ENCODE data around the gene THRB.

The THRB gene

DNA sequence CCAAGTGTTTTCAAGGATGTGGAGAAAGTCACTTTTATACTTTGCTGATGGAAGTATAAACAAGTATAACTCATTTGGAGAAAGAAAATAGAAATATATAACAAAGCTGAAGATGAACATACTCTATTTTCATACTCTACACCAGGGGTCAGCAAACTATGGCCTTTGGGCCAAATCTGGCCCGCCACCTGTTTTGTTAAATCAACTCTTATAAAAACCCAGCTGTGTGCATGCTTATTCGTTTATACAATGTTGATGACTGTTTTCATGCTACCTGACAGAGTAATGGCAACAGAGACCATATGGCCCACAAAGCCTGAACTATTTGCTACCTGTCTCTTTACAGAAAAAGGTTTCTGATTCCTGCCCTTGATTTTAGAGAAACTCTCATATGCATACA, 425.6 kb downstream of the THRB start:
- no peak for DNase-seq

- no peak for DNase-seq
These were observed 427.2 kb downstream of the THRB start for GRCh38 chr3:24067483-24067882.

Measured in stimulated activated CD4-positive, alpha-beta T cell treated with anti-CD3 and anti-CD28 coated beads, Interleukin-12 subunit alpha, Interleukin-12 subunit beta, amount 100 ng/mL, for 4 hours (primary cell).